ENCODE results near the gene MYG1.
"Not testable (repeated sequence)": the region's sequence is repeated elsewhere in the genome, so short reads cannot be mapped to it uniquely, and the experiment has no call there.

Gene MYG1

GRCh38 chr12:53330671-53331070, 31.2 kb downstream of the MYG1 start:
- Histone ChIP-seq H3K4me3 (ENCODE audit: low read length) (no peak overlapping the region), H3K9me3 (ENCODE audit: insufficient read depth, low read depth, low read length) (no peaks in the 10 kb centered on the region), H3K36me3 (ENCODE audit: insufficient read depth, low read length) (no peaks in the 10 kb centered on the region), H3K27ac (ENCODE audit: low read depth, low read length) (no peak overlapping the region), H3K27me3 (ENCODE audit: insufficient read depth, low read length) (peaks cover 38% of the 10 kb centered on the region), H3K4me1 (ENCODE audit: insufficient read depth, low read length) (peaks cover 12% of the 10 kb centered on the region), H3K9ac (ENCODE audit: low read depth, low read length) (no peak overlapping the region)
- 90% methylated on average over 5 of the region's 5 CpGs for WGBS

- not testable (repeated sequence) for H3K9ac ChIP-seq (ENCODE audit: low read depth, low read length)
- H3K27me3 ChIP-seq (ENCODE audit: insufficient read depth, low read length) = peaks cover 24% of the 10 kb centered on the region; the same call in 1 of the 2 replicates
These were observed 32.8 kb downstream of the MYG1 start for GRCh38 chr12:53332339-53332738.

GRCh38 chr12:53332744-53333143, 33.2 kb downstream of the MYG1 start:
- no peak overlapping the region for H3K4me3 ChIP-seq (ENCODE audit: low read length)
- no peak overlapping the region for H3K27ac ChIP-seq (ENCODE audit: low read depth, low read length)
- H3K9me3 ChIP-seq (ENCODE audit: insufficient read depth, low read depth, low read length) = no peaks in the 10 kb centered on the region
- peaks cover 20% of the 10 kb centered on the region; the same call in 1 of the 2 replicates for H3K27me3 ChIP-seq (ENCODE audit: insufficient read depth, low read length)
- H3K9ac ChIP-seq (ENCODE audit: low read depth, low read length) = no peak overlapping the region
- H3K36me3 ChIP-seq (ENCODE audit: insufficient read depth, low read length) = no peaks in the 10 kb centered on the region
- 87% methylated on average over 14 of the region's 15 CpGs for WGBS
- H3K4me1 ChIP-seq (ENCODE audit: insufficient read depth, low read length) = peaks cover 13% of the 10 kb centered on the region

More at GRCh38 chr12:53332339-53332738, 32.8 kb downstream of the MYG1 start:
- H3K9me3 ChIP-seq (ENCODE audit: insufficient read depth, low read depth, low read length); H3K4me3 ChIP-seq (ENCODE audit: low read length); H3K27ac ChIP-seq (ENCODE audit: low read depth, low read length); H3K36me3 ChIP-seq (ENCODE audit: insufficient read depth, low read length): not testable (repeated sequence)
- H3K4me1 ChIP-seq (ENCODE audit: insufficient read depth, low read length) = peaks cover 12% of the 10 kb centered on the region

GRCh38 chr12:53333289-53333688, 33.8 kb downstream of the MYG1 start:
- Histone ChIP-seq H3K36me3 (ENCODE audit: insufficient read depth, low read length) (no peaks in the 10 kb centered on the region), H3K9me3 (ENCODE audit: insufficient read depth, low read depth, low read length) (no peaks in the 10 kb centered on the region), H3K4me1 (ENCODE audit: insufficient read depth, low read length) (peaks cover 16% of the 10 kb centered on the region), H3K27me3 (ENCODE audit: insufficient read depth, low read length) (peaks cover 15% of the 10 kb centered on the region; the same call in 1 of the 2 replicates), H3K27ac (ENCODE audit: low read depth, low read length) (no peak overlapping the region), H3K4me3 (ENCODE audit: low read length) (no peak overlapping the region), H3K9ac (ENCODE audit: low read depth, low read length) (no peak overlapping the region)
- WGBS = 94% methylated on average over 3 of the region's 4 CpGs

GRCh38 chr12:53333845-53334244, 34.4 kb downstream of the MYG1 start:
- Histone ChIP-seq H3K27ac (ENCODE audit: low read depth, low read length) (no peak overlapping the region), H3K4me1 (ENCODE audit: insufficient read depth, low read length) (peaks cover 21% of the 10 kb centered on the region), H3K9me3 (ENCODE audit: insufficient read depth, low read depth, low read length) (no peaks in the 10 kb centered on the region), H3K4me3 (ENCODE audit: low read length) (no peak overlapping the region), H3K27me3 (ENCODE audit: insufficient read depth, low read length) (peaks cover 9% of the 10 kb centered on the region; the same call in 1 of the 2 replicates), H3K36me3 (ENCODE audit: insufficient read depth, low read length) (no peaks in the 10 kb centered on the region), H3K9ac (ENCODE audit: low read depth, low read length) (no peak overlapping the region)
- 82% methylated on average over 7 of the region's 7 CpGs for WGBS

GRCh38 chr12:53334822-53335221, 35.3 kb downstream of the MYG1 start:
- Histone ChIP-seq H3K9ac (ENCODE audit: low read depth, low read length) (no peak overlapping the region), H3K9me3 (ENCODE audit: insufficient read depth, low read depth, low read length) (no peaks in the 10 kb centered on the region), H3K4me3 (ENCODE audit: low read length) (no peak overlapping the region), H3K27me3 (ENCODE audit: insufficient read depth, low read length) (peaks cover 3% of the 10 kb centered on the region; the same call in 1 of the 2 replicates), H3K36me3 (ENCODE audit: insufficient read depth, low read length) (no peaks in the 10 kb centered on the region), H3K4me1 (ENCODE audit: insufficient read depth, low read length) (peaks cover 21% of the 10 kb centered on the region), H3K27ac (ENCODE audit: low read depth, low read length) (no peak overlapping the region)
- 72% methylated on average over 8 of the region's 8 CpGs for WGBS

GRCh38 chr12:53336181-53336681, 36.7 kb downstream of the MYG1 start, which contains the start of gene SP7:
SP7 (minus strand) TSS chr12:53336354; CDS start chr12:53335646, 708 bp downstream.
- H3K27me3 ChIP-seq (ENCODE audit: insufficient read depth, low read length) = peaks cover 7% of the 10 kb centered on the region; the same call in 1 of the 2 replicates
- H3K9ac ChIP-seq (ENCODE audit: low read depth, low read length) = peak within 1 kb of the TSS; percentile 20; the same call in 1 of the 2 replicates
- peaks cover 21% of the 10 kb centered on the region for H3K4me1 ChIP-seq (ENCODE audit: insufficient read depth, low read length)
- no peak within 1 kb of the TSS for H3K4me3 ChIP-seq (ENCODE audit: low read length)
- WGBS = 71% methylated on average over 12 of the region's 15 CpGs
- no peaks in the 10 kb centered on the region for H3K36me3 ChIP-seq (ENCODE audit: insufficient read depth, low read length)
- no peaks in the 10 kb centered on the region for H3K9me3 ChIP-seq (ENCODE audit: insufficient read depth, low read depth, low read length)
- no peak within 1 kb of the TSS for H3K27ac ChIP-seq (ENCODE audit: low read depth, low read length)

GRCh38 chr12:53338017-53338416, 38.5 kb downstream of the MYG1 start:
- 56% methylated on average over 11 of the region's 11 CpGs for WGBS

GRCh38 chr12:53338916-53339315, 39.4 kb downstream of the MYG1 start:
- Histone ChIP-seq H3K9ac (ENCODE audit: low read depth, low read length) (no peak overlapping the region), H3K4me3 (ENCODE audit: low read length) (no peak overlapping the region)
- 61% methylated on average over 5 of the region's 6 CpGs for WGBS

More at GRCh38 chr12:53338017-53338416, 38.5 kb downstream of the MYG1 start:
- Histone ChIP-seq H3K4me3 (ENCODE audit: low read length) (no peak overlapping the region), H3K36me3 (ENCODE audit: insufficient read depth, low read length) (no peaks in the 10 kb centered on the region), H3K4me1 (ENCODE audit: insufficient read depth, low read length) (peaks cover 21% of the 10 kb centered on the region), H3K9me3 (ENCODE audit: insufficient read depth, low read depth, low read length) (no peaks in the 10 kb centered on the region), H3K9ac (ENCODE audit: low read depth, low read length) (no peak overlapping the region), H3K27ac (ENCODE audit: low read depth, low read length) (no peak overlapping the region), H3K27me3 (ENCODE audit: insufficient read depth, low read length) (peaks cover 7% of the 10 kb centered on the region)

GRCh38 chr12:53340398-53340797, 40.9 kb downstream of the MYG1 start:
- Histone ChIP-seq H3K9me3 (ENCODE audit: insufficient read depth, low read depth, low read length) (no peaks in the 10 kb centered on the region), H3K9ac (ENCODE audit: low read depth, low read length) (no peak overlapping the region), H3K4me1 (ENCODE audit: insufficient read depth, low read length) (peaks cover 27% of the 10 kb centered on the region), H3K27ac (ENCODE audit: low read depth, low read length) (no peak overlapping the region), H3K27me3 (ENCODE audit: insufficient read depth, low read length) (peaks cover 23% of the 10 kb centered on the region), H3K36me3 (ENCODE audit: insufficient read depth, low read length) (no peaks in the 10 kb centered on the region), H3K4me3 (ENCODE audit: low read length) (no peak overlapping the region)
- 86% methylated on average over 9 of the region's 9 CpGs for WGBS

More at GRCh38 chr12:53338916-53339315, 39.4 kb downstream of the MYG1 start:
- H3K9me3 ChIP-seq (ENCODE audit: insufficient read depth, low read depth, low read length) = no peaks in the 10 kb centered on the region
- peaks cover 21% of the 10 kb centered on the region for H3K4me1 ChIP-seq (ENCODE audit: insufficient read depth, low read length)
- H3K27ac ChIP-seq (ENCODE audit: low read depth, low read length) = no peak overlapping the region
- H3K36me3 ChIP-seq (ENCODE audit: insufficient read depth, low read length) = no peaks in the 10 kb centered on the region
- peaks cover 15% of the 10 kb centered on the region for H3K27me3 ChIP-seq (ENCODE audit: insufficient read depth, low read length)

GRCh38 chr12:53343449-53343848, 44.0 kb downstream of the MYG1 start:
- H3K4me3 ChIP-seq (ENCODE audit: low read length) = no peak overlapping the region
- 61% methylated on average over 3 of the region's 3 CpGs for WGBS
- H3K4me1 ChIP-seq (ENCODE audit: insufficient read depth, low read length) = peaks cover 14% of the 10 kb centered on the region
- H3K27ac ChIP-seq (ENCODE audit: low read depth, low read length) = no peak overlapping the region
- H3K27me3 ChIP-seq (ENCODE audit: insufficient read depth, low read length) = peaks cover 25% of the 10 kb centered on the region
- H3K36me3 ChIP-seq (ENCODE audit: insufficient read depth, low read length) = no peaks in the 10 kb centered on the region
- no peaks in the 10 kb centered on the region for H3K9me3 ChIP-seq (ENCODE audit: insufficient read depth, low read depth, low read length)
- H3K9ac ChIP-seq (ENCODE audit: low read depth, low read length) = no peak overlapping the region

GRCh38 chr12:53343969-53344368, 44.5 kb downstream of the MYG1 start:
- Histone ChIP-seq H3K27ac (ENCODE audit: low read depth, low read length) (no peak overlapping the region), H3K9ac (ENCODE audit: low read depth, low read length) (no peak overlapping the region)

More at GRCh38 chr12:53343969-53344368, 44.5 kb downstream of the MYG1 start:
- 89% methylated on average over 4 of the region's 4 CpGs for WGBS
- Histone ChIP-seq H3K27me3 (ENCODE audit: insufficient read depth, low read length) (peaks cover 25% of the 10 kb centered on the region), H3K9me3 (ENCODE audit: insufficient read depth, low read depth, low read length) (no peaks in the 10 kb centered on the region), H3K4me1 (ENCODE audit: insufficient read depth, low read length) (peaks cover 12% of the 10 kb centered on the region), H3K36me3 (ENCODE audit: insufficient read depth, low read length) (no peaks in the 10 kb centered on the region), H3K4me3 (ENCODE audit: low read length) (no peak overlapping the region)

Measured in HUES64 (cell line).